Neural cell (in vitro differentiated cells): ENCODE measurements around the gene ESPN.

Experiments
- CTCF ChIP-seq: fragments of 450-650 bp; IDR thresholded peaks from 2 replicates; pipeline ENCODE4 v1.5.1; 2014; ENCODE audit warnings: antibody characterized with exemption, mild to moderate bottlenecking, moderate library complexity; ENCODE audit not compliant: poor library complexity, severe bottlenecking
- EZH2 ChIP-seq: fragments of 200-600, 300-800 bp; shearing (Covaris generic), sonication (generic); IDR thresholded peaks from 2 replicates; pipeline ENCODE4 v1.6.1; 2014; ENCODE audit warnings: antibody characterized with exemption, low read length, borderline replicate concordance, mild to moderate bottlenecking; ENCODE audit not compliant: insufficient read depth, poor library complexity, severe bottlenecking
- TF ChIP-seq, protein P1 (sequence below): IDR thresholded peaks from 2 replicates; pipeline ENCODE4 v1.6.1; 2012; ENCODE audit warnings: borderline replicate concordance

- TF ChIP-seq CTCF: no peak
- TF ChIP-seq EZH2: no peak
- TF ChIP-seq, protein P1, sequence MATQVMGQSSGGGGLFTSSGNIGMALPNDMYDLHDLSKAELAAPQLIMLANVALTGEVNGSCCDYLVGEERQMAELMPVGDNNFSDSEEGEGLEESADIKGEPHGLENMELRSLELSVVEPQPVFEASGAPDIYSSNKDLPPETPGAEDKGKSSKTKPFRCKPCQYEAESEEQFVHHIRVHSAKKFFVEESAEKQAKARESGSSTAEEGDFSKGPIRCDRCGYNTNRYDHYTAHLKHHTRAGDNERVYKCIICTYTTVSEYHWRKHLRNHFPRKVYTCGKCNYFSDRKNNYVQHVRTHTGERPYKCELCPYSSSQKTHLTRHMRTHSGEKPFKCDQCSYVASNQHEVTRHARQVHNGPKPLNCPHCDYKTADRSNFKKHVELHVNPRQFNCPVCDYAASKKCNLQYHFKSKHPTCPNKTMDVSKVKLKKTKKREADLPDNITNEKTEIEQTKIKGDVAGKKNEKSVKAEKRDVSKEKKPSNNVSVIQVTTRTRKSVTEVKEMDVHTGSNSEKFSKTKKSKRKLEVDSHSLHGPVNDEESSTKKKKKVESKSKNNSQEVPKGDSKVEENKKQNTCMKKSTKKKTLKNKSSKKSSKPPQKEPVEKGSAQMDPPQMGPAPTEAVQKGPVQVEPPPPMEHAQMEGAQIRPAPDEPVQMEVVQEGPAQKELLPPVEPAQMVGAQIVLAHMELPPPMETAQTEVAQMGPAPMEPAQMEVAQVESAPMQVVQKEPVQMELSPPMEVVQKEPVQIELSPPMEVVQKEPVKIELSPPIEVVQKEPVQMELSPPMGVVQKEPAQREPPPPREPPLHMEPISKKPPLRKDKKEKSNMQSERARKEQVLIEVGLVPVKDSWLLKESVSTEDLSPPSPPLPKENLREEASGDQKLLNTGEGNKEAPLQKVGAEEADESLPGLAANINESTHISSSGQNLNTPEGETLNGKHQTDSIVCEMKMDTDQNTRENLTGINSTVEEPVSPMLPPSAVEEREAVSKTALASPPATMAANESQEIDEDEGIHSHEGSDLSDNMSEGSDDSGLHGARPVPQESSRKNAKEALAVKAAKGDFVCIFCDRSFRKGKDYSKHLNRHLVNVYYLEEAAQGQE: no peak
Measured at GRCh38 chr1:6467224-6467623, 42.6 kb downstream of the ESPN start.
